HG02938 (cell line): ENCODE measurements around the gene GRAMD4.

Source experiments
- ATAC-seq: cut with Tn5 transposase; IDR thresholded peaks from one replicate; pipeline ENCODE4 v1.9.1; 2021; ENCODE audit warnings: mild to moderate bottlenecking, moderate library complexity; ENCODE audit not compliant: unreplicated experiment

GRAMD4 gene, protein sequence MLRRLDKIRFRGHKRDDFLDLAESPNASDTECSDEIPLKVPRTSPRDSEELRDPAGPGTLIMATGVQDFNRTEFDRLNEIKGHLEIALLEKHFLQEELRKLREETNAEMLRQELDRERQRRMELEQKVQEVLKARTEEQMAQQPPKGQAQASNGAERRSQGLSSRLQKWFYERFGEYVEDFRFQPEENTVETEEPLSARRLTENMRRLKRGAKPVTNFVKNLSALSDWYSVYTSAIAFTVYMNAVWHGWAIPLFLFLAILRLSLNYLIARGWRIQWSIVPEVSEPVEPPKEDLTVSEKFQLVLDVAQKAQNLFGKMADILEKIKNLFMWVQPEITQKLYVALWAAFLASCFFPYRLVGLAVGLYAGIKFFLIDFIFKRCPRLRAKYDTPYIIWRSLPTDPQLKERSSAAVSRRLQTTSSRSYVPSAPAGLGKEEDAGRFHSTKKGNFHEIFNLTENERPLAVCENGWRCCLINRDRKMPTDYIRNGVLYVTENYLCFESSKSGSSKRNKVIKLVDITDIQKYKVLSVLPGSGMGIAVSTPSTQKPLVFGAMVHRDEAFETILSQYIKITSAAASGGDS

DNA sequence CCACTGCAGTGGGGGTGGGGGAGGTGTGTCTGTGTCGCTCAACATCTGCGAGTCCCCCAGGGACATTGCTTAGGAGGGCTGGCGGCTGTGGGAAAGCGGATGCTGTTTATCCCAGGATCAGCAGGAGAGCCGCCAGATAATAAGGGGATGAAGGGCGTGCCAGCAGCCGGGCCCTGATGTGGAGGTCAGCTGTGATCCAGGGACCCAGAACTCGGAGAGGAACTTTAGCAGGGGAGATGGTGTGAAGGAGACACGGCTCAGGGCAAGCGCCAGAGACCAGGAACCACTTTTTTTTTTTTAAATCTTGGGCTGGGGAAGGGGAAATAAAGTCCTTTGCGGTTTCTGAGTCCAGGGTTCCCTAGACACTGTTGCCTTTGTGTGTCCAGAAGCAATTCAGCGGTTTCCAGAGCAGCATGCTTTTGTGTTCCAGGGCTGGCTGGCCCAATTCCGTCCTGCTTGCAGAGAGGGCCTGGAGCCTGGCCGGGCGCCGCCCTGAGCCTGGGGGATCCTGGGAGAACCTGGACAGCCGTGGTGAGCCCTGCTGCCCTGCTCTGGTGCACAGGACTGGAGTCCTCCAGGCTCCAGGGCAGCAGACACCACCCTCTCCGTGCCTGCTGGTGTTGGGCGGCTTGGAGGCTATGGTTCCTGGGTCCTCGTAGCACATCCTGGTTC is at the start of gene GRAMD4:
TSS of gene GRAMD4 (plus strand) at position 557 of the 672 bp plus-strand sequence. CDS start 6,414 bp downstream, outside the sequence.
- no peak for ATAC-seq

DNA sequence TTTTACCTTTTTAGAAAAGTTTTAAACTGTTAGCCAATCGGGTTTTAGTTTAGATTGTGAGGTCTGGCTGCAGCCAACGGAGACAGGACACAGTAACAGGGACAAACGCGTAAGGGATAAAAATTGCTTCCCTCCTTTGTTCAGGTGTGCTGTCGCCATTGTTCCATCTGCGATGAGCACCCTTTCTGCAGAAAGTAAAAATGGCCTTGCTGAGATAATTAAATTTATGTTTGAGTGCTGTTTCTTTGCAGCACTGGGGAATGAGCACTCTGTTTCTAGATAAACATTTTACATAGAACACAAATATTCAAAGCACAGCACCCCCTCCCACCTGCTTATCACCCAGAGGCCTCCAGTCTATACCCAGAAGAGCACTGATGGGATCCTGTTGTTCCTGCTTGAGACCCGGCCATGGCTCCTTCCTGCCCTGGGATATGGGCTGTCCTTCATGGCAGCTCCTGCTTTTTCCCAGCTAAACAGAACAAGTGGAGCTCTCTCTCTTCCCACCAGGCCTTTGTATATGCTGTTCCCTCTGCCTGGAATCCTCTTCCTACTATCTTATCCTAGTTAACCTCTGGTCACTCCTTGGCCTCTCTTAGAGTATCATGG is 48.4 kb upstream of the GRAMD4 start:
- ATAC-seq, result no peak

DNA sequence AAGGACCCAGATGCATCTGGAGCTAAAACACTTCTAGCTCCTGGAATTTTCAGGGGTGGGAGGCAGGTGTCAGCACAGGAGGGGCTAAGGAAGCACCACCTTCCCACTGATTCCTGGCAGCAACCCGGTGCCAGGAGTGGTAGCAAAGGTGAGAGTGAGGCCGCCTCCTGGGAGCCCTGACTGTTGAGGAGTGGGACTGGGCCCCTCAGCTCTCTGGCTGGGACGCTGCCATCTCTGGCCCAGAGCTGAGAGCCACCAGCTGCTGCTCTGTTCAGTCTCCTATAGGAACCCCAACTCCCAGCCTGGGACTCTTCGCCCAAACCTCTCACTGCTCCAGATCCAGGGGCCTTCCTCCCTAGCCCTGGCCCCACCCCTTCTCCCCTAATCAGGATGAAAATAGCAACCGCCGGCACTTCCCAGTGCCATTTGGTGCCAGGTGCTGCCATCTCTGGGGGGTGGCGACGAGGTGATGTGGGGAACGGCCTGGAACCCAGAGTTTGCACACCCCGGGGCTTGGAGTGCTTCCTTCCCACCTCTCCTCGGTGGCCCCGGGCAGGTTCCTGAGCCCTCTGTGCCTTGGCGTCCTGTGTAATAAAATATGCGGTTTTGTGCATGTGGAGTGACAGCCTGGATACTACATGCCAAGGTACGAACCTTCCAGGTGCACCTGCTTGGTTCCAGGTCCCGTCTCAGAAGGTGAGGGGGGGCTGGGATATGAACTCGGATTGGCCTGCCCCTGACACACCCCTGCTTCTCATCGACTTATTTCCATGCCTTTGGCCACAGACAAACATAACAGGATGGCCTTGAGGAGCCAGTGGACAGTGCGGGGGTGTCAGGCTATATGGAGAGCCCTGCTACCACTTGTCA is 47.0 kb upstream of the GRAMD4 start:
- no peak for ATAC-seq

DNA sequence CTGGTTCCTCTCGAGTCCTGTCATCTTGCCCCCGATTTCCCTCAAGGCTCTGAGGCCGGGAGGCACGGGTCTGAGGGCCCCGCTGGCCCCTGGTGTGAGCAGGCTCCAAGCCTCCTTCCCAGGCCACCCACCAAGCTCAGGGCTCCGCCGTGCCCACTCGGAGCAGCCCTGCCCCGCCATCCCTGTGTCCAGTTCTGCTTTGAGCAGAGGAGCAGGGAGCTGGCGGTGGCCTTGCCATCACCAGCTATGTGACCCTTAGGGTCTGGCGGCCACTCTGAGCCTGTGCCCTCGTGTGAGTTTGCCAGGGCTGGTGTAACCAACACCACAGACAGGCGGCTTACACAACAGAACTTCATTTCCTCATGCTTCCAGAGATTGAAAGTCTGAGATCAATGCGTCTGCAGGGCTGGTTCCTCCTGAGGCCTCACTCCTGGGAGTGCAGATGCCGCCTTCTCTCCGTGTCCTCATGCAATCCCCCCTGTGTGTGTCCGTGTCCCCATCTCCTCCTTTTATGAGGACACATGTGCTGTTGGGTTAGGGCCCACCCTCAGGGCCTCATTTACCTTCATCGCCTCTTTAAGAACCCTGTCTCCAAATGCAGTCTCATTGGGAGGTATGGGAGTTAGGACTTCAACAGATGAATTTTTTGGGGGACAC is 46.3 kb upstream of the GRAMD4 start:
- ATAC-seq, result no peak

DNA sequence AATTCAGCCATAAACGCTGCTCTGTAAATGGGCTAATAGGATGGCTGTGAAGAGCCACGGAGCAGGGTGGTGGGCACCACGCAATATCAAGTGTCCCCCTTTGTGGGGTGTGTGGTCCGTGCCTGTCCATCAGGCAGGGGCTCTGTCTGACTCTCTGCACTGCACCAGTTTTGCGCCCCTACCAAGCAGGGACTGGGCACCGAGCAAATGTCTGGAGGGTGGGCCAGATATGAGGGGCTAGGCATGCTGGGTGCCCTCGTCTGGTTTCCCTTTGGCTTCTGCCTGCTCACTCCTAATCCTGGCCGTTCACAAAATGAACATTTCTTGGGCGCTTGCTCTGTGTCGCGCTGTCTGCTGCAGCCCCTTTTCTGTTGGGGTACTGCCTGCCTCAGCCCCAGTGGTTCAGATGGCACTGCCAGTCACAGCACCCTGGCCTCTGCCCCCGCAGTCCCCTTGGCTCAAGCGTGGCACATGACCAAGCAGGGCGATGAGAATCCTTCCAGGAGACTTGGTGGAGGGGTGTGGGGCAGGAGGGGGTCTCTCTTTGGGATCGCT is 45.7 kb upstream of the GRAMD4 start:
- no peak for ATAC-seq

DNA sequence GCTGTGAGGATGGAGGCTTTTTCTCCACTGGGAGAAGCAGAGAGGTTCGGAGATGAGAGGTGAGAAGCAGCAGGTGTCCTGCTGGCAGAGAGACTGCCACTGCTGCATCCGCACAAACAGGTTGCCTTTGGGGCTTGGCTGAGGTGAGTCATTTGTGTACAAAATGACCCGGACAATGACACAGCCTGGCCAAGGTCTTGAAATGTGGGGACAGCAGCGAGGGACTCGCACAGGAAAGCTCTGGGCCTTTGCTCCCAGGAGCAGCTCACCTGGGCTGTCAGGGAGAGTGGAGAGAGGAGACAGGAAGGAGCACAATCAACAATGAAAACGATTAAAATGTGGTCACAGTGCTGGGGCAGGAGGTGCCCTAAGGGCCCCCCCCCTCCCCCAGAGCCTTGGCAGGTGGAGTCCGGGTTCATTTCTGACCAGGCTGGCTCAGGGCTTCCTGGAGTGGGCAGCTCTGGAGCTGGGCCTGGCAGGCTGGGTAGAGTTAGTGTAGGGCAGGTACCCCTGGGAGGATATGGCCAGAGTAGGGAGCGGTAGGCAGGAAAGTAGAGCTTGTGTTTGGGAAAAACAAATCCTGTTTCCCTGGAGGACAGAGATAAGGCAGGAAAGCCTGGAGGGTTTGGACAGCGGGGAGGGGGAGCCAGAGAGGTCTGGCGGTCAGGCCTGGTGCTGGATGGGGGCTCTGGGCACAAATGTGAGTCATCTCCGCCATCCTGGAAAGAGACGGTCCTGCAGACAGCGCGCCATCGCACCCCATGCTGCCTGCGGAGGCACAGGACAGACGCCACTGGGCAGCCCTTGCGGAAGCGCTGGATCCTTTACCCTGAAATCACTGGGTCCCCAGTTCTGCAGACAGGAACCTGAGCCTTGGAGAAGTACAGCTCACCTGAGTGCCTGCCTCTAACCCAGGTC is 44.9 kb upstream of the GRAMD4 start:
- ATAC-seq, result no peak

DNA sequence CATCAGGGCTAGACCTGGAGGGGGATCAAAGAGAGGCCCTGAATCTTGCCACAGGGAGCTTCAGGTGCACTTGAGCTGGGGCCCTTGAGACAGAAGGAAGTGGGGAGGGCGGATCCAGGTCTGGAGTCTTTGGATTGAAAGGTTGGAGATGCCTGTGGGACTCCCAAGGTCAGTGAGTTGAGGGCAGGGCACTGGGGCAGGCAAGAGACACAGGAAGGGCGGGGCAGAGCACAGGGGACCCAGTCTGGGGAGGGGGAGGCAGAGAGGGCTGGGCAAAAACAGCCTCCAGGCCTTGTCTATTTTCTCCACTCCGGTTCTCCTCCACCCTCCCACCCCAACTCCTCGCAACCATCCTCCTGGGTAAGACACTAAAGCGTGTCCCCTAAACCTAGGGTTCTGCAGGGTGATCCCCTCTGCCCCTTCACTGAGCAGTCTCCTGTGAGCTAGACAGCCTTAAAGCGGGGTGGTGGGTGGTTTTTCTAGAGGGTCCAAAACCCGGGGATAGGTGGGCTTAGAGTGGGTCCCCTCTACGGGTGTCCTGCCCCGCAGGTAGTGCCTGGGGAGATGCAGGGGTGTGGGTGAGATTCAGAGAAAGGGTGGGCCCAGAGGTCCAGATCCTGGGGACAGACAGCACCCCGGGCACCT is 44.2 kb upstream of the GRAMD4 start:
- no peak for ATAC-seq

DNA sequence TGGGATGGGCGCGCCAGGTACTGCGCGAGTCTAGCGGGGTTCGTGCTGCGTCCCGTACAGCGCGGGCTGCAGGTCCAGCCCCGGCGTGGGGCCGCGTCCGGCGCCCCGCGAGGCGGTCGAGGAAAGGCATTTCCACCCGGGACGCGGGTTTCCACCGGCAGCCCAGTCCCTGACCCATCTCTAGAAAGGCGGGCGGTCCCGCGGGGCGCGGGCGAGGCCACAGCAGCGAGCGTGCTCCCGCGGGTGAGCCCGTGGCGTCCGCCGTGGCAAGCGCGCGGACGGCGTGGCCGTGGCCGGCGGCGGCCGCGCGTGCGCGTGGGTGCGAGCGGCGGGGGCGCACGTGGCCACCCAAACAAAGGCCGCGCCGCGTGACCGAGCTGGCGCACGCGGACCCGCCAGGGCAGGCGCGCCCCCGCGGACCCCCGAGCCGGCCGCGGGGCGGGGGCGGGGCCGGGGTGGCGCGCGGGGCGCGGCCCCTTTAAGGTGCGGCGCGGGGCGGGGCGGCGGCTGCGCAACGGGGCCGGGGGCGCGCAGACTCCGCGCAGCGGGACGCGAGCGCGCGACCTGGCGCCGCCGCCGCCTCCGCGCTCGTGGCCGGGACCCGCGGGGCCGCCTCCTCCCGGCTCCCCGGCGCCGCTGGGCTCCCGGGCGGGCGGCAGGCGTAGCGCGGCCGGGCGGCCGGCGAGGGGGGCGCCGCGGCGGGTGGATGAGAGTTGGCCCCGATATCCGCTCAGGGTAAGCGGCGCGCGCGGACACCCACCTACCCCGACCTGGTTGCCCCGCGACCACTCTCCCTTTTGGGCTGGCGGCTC is 43.4 kb upstream of the GRAMD4 start:
- ATAC-seq, result no peak

DNA sequence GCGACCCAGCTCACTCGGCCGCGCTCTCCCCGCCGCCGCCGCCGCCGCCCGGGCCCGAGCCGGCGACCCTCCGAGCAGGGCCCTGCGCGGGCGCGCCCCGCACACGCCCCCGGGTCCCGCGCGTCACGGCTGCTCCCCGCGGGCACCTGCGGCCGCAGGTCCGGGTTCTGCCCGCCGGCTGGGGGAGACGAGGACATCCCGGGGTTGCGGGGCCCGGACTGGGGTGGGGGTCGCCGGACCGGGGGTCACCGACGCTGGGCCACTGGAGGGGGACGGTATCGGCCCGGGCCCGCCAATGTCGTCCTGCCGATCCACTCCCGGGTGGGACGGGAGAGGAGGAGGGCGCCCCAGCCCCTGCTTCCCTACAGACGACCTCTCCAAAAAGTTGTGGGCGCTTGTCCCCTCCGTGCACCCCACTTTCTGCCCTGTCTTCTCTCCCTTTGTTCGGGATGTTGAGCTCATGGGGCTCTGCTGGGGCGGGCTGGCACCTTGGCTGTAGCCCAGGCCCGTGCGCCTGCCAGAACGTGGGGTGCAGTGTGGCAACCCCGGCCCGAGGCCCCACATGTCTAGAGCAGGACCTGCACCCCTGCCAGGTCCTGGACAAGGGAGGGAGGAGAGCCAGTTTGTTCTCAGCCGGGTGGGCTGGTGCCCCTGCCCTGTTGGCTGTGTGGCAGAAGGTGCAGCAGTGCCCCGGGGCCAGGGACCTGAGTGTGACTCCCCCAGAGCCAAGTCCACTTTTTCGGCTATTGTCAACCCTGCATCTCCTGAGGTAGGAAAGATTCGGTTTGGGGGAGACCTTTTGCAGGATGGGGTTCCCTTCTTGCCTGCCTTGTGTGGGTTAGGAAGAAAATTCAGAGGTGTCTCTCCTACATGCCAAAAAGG is 42.6 kb upstream of the GRAMD4 start:
- no peak for ATAC-seq

DNA sequence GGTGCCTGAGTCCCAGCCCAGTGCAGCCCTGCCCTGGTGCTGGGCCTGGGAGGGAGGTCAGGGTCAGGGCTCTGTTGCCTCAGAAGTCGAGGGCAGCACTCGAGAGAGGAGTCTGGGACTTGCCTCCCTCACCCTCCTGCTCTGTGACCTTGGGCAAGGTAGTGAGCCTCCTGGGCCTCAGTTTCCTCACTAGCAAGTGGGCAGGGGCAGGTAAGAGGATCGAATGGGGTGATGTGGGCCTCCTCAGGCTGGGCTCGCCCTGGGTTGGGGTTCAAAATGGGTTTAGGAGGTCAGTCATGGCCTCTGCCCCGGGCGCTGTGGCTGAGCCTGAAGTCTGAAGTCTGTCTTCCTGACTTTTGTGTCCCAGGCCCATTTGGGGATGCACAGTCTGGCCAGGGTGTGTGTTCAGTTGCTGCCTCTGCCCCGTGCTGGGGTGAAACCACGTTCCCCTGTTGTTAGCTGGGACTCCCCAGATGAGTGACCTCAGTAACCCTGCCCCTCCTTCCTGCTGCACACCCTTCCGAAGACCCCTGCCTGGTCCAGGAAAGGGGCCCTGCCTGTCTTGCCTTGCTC is 41.8 kb upstream of the GRAMD4 start:
- no peak for ATAC-seq

DNA sequence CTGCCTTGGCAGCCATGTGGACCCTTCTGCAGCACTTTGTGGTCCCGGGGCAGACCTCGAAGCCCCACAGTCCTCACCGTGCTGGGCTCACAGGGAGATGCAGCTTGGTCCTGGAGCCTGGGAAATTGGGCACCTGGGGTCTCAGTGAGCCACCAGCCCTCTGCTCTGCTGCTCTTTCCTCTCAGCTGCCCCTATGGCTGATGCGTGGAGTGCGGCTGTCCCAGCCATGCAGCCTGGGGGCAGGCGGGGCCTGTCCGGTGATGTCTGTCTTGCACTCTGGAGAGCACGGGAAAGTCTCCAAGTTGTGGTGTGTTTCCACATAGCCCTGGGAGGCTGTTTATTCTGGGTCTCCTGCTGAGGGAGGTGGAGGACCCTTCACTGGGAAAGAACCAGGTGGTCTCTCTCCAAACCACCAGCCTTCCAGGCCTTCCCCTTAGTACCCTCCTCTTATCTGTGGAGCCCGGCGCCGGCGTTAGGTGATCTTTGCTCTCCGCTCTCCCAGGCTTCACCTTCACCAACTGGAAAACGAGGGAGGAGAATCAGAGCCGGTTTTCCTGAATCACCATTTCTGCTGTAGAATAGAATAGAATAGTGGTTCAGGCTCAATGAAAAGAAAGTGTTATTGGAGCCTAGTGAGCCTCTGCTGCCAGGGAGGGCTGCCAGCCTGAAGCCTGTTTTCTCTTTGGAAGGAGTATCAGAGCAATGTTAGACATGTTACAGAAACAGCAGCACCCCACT is 41.2 kb upstream of the GRAMD4 start:
- ATAC-seq, result no peak

DNA sequence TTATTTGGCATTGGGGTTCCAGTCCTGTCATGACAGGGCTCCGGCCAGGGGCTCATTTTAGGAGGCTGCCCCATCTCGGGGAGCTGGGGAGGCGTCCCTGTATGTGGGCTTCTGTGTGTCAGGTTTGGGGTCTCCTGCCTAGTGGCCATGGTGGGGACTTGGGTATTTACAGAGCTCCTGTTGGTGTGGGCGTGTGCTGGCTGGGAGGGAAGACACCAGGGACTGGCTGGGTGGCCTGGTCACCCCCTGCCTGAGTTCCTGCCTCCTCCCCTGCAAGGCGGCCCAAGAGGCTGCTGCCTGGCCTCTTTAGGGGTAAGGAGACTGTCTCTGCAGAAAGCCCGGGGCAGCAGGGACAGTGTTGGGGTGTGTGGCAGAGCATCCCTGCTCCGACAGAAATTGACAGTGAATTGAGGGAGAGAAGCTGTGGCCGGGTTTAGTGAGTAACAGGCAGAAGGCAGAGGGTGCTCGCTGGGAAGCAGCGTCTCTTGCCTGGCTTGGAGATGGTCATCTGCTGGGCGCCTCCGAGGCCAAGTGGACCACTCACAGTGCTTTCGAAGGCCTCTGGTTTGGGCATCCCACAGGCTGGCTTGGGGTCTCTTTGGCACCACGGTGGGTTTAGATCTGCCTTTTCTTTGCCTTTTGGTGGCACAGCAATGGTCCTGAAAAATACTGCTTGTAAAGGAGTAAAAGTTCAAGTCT is 40.3 kb upstream of the GRAMD4 start:
- ATAC-seq, result no peak

DNA sequence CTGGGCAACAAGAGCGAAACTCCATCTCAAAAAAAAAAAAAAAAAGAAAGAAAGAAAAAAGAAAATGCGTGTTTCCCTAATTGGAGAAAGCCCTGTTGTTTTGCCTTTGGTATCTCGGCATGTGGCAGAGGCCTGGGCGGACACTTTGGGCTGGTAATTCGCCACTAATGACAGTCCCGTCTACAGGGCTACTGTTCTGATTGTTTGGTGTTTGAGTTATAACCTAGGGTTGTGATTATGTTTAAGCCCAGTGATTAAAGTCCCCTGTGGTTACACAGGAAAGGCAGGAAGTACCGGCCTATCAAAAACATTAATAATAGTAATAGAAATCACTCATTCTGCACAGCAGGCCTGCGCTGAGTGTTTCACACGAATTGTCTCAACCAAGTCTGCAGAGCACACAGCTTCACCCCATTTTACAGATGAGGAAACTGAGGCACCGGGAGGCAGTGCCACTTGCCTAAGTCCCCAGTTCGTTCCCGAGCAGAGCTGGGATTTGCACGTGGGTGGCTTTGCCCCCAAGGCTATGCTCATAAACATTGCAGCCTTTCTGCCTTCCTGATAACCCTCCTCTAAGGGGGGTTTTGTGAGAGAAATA is 39.1 kb upstream of the GRAMD4 start:
- ATAC-seq, result no peak

DNA sequence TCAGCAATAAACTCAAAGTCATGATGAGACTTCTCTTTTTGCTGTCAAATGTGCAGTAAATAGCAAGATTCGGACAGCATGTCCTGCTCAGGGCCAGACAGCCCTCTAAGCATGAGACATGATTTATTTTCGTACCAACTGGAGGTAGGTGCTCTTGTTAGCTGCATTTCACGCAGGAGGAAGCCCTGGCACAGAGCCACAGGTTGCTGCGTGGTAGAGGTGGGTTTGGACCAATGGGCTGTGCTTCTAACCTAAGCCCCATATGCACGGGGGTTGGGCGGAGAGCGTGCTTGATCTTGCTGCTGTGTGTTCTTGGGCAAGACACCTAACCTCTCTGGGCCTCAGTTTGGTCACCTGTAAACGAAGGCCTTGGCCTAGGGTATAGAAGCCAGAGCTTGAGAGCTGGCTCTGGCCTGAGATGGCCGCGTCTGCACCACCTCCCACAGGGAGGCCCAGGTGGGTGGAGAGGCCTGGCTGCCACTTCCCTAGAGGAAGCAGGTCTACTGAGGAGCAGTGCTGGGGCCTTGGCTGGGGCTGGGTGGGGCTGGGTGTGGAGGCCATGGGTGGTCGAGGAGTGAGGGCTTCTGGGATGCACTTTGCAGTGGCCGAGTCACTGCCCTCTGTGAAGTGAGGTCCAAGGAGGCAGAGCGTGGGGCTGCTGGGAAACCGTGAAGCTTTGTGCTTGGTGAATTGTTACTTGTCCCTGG is 38.5 kb upstream of the GRAMD4 start:
- ATAC-seq, result no peak
